ENCODE measurements around the gene SPTY2D1.
"Not testable (repeated sequence)": the region's sequence is repeated elsewhere in the genome, so short reads cannot be mapped to it uniquely, and the experiment has no call there.

The SPTY2D1 gene

DNA sequence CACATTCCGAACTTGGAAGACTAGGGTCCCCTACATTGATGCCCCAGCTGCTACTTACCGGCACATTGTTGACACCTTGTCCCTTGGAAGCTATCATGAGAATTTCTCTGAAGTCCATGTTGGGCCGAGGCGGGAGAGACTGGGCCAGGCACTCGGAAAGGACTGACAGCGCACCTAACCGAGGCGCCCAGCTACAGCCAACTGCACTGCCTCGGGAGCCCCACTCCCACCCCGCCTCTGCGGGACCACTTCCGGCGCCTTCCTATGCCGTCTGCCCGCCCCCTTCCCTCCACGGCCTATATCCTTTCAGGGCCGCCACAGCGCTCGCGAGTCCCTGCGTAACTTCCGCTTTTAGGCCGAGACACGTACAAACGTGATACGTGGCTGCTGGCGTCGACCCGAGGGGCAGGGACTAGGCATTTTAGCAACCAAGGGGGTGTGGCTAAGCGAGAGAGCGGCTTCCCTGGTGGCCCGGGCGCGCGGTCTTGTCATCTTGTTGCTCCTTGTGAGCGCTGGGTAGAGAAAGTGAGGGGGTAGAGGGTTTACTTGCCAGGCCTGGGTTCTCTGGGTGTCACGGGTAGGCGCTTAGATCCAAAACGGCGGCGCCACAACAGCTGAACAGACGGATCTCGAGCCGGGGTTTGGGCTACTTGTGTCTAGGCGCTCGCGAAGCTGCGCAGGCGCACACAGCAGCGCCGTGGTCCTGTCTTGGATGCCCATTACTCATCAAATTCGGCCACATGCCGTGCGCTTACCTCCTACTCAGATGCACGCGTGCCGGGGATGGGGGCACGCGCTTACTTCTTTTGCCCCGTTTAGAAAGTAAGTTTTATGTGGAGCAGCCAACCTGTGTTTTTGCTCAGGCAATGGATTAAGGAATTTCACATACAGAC lies at the start of gene SPTY2D1:
TSS of gene SPTY2D1 (minus strand) at position 203 of the 893 bp plus-strand sequence. CDS start at position 118, 85 bp downstream.
- DNase-seq (ENCODE audit: low read depth in 1 of 2, low spot score in 1 of 2) = peak; percentile 77 to 98
- TF ChIP-seq JUND (IDR thresholded peaks at IDR 0.05; ENCODE audit: low read depth) = no peak
- in situ Hi-C loops (cut with HindIII; ENCODE audit: low pct_unique_long_range_greater_than_20kb, low sequenced_read_pairs) = no loop called here

GRCh38 chr11:18682466-18682865 lies 48.3 kb upstream of the SPTY2D1 start:
- in situ Hi-C loops (cut with HindIII; ENCODE audit: low pct_unique_long_range_greater_than_20kb, low sequenced_read_pairs) = no loop called here
- no peak for TF ChIP-seq JUND (IDR thresholded peaks at IDR 0.05; ENCODE audit: low read depth)
- no peak for DNase-seq (ENCODE audit: low read depth in 1 of 2, low spot score in 1 of 2)

- DNase-seq (ENCODE audit: low read depth in 1 of 2, low spot score in 1 of 2) = not testable (repeated sequence)
Measured at GRCh38 chr11:18681949-18682348, 47.8 kb upstream of the SPTY2D1 start.

DNA sequence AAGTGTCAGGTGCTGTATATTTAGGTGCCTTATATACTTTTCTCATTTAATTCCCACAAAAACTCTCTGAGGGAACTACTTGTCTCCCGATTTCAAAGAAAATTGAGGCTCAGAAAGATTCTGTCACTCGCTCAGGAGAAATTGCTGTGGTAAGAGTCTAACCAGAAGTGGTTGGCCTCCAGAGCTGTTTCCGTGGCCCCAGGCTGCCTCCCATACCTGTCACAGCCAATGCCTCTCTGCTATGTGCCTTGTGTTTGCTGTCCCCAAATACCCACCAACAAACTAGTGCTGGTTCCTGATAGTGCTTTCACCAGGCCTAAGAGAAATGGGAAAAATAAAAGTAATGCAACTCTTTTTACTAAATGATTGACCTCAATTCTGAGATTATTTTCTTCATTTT lies 43.4 kb upstream of the SPTY2D1 start:
- TF ChIP-seq JUND (IDR thresholded peaks at IDR 0.05; ENCODE audit: low read depth) = no peak
- in situ Hi-C loops (cut with HindIII; ENCODE audit: low pct_unique_long_range_greater_than_20kb, low sequenced_read_pairs) = no loop called here
- peak in 1 of 2 experiments; percentile 76 for DNase-seq (ENCODE audit: low read depth in 1 of 2, low spot score in 1 of 2)

More at GRCh38 chr11:18681949-18682348, 47.8 kb upstream of the SPTY2D1 start:
- in situ Hi-C loops (cut with HindIII; ENCODE audit: low pct_unique_long_range_greater_than_20kb, low sequenced_read_pairs) = not testable (repeated sequence)

GRCh38 chr11:18676803-18677202 lies 42.7 kb upstream of the SPTY2D1 start:
- TF ChIP-seq JUND (IDR thresholded peaks at IDR 0.05; ENCODE audit: low read depth) = no peak
- DNase-seq (ENCODE audit: low read depth in 1 of 2, low spot score in 1 of 2) = no peak
- in situ Hi-C loops (cut with HindIII; ENCODE audit: low pct_unique_long_range_greater_than_20kb, low sequenced_read_pairs) = no loop called here

GRCh38 chr11:18672209-18672608 lies 38.1 kb upstream of the SPTY2D1 start:
- DNase-seq (ENCODE audit: low read depth in 1 of 2, low spot score in 1 of 2); in situ Hi-C loops (cut with HindIII; ENCODE audit: low pct_unique_long_range_greater_than_20kb, low sequenced_read_pairs): not testable (repeated sequence)

DNA sequence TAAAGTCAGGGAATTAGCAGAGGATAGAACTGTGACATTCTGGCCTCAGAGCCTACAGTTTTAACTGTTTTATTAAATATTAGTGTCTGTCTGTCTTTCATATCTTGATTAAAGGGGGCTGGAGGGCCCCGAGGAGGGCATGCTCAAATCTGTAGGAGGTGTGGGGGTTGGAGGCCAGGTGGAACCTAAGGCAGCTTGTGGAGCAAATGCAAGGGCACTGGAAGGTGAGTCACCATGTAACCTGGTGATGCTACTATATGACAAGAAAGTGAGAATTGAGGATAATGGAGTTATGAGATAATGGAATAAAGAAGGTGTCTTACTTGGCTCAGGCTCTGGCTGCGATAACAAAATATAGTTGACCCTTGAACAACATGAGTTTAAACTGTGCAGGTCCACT lies 37.1 kb upstream of the SPTY2D1 start:
- DNase-seq (ENCODE audit: low read depth in 1 of 2, low spot score in 1 of 2) = no peak
- in situ Hi-C loops (cut with HindIII; ENCODE audit: low pct_unique_long_range_greater_than_20kb, low sequenced_read_pairs) = no loop called here
- no peak for TF ChIP-seq JUND (IDR thresholded peaks at IDR 0.05; ENCODE audit: low read depth)

DNA sequence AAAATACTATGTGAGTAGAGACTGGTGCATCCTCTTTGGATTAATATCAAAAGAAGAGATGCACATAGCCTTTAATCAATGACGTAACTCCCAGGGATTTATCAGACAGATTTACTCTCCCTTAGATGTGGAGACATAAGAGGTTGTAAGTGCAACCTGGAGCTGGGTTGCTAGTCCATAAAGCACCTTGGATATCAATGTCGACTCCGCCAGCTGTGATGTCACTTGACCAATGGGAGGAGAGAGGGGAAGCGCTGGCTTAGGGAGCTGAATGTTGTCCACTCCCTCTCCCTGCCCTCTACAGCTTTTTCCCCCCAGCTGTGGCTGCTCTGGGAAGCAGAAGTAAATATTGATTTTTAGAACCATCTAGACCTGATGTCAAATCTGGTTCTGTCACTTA lies 35.6 kb upstream of the SPTY2D1 start:
- peak in 1 of 2 experiments; percentile 38 for DNase-seq (ENCODE audit: low read depth in 1 of 2, low spot score in 1 of 2)
- no peak for TF ChIP-seq JUND (IDR thresholded peaks at IDR 0.05; ENCODE audit: low read depth)
- in situ Hi-C loops (cut with HindIII; ENCODE audit: low pct_unique_long_range_greater_than_20kb, low sequenced_read_pairs) = no loop called here

GRCh38 chr11:18669219-18669596 lies 35.1 kb upstream of the SPTY2D1 start:
- DNase-seq (ENCODE audit: low read depth in 1 of 2, low spot score in 1 of 2) = peak in 1 of 2 experiments; percentile 64
- in situ Hi-C loops (cut with HindIII; ENCODE audit: low pct_unique_long_range_greater_than_20kb, low sequenced_read_pairs) = no loop called here
- no peak for TF ChIP-seq JUND (IDR thresholded peaks at IDR 0.05; ENCODE audit: low read depth)

- no peak for DNase-seq (ENCODE audit: low read depth in 1 of 2, low spot score in 1 of 2)
- in situ Hi-C loops (cut with HindIII; ENCODE audit: low pct_unique_long_range_greater_than_20kb, low sequenced_read_pairs) = no loop called here
- no peak for TF ChIP-seq JUND (IDR thresholded peaks at IDR 0.05; ENCODE audit: low read depth)
Measured at GRCh38 chr11:18668131-18668530, 34.0 kb upstream of the SPTY2D1 start.

GRCh38 chr11:18665353-18665872 lies 31.3 kb upstream of the SPTY2D1 start:
- in situ Hi-C loops (cut with HindIII; ENCODE audit: low pct_unique_long_range_greater_than_20kb, low sequenced_read_pairs); DNase-seq (ENCODE audit: low read depth in 1 of 2, low spot score in 1 of 2): not testable (repeated sequence)

DNA sequence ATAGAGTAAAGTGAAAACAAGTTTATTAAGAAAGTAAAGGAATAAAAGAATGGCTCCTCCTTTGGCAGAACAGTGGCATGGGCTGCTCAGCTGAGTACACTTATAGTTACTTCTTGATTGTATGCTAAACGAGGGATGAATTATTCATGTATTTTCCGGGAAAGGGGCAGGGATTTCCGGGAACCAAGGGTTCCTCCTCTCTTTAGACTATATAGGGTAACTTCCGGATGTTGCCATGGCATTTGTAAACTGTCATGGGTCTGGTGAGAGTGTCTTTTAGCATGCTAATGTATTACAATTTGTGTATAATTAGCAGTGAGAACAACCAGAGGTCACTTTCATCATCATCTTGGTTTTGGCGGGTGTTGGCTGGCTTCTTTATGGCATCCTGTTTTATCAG lies 23.5 kb upstream of the SPTY2D1 start:
- in situ Hi-C loops (cut with HindIII; ENCODE audit: low pct_unique_long_range_greater_than_20kb, low sequenced_read_pairs) = no loop called here
- no peak for TF ChIP-seq JUND (IDR thresholded peaks at IDR 0.05; ENCODE audit: low read depth)
- DNase-seq (ENCODE audit: low read depth in 1 of 2, low spot score in 1 of 2) = no peak

GRCh38 chr11:18650859-18651557 lies 16.9 kb upstream of the SPTY2D1 start:
- peak; percentile 23 to 91 for DNase-seq (ENCODE audit: low read depth in 1 of 2, low spot score in 1 of 2)
- TF ChIP-seq JUND (IDR thresholded peaks at IDR 0.05; ENCODE audit: low read depth) = no peak
- in situ Hi-C loops (cut with HindIII; ENCODE audit: low pct_unique_long_range_greater_than_20kb, low sequenced_read_pairs) = no loop called here
